ENCODE measurements around the gene LRRC3C. TPM values are rescaled to one million over a fixed set of nuclear protein-coding genes. Genes with fewer than 3 reads are reported as not detected.
A peak's percentile ranks its signal among the peaks of the same experiment; 100 is the strongest.

LRRC3C gene
- total RNA-seq, 1 donor from 2014 or later = not detected

DNA sequence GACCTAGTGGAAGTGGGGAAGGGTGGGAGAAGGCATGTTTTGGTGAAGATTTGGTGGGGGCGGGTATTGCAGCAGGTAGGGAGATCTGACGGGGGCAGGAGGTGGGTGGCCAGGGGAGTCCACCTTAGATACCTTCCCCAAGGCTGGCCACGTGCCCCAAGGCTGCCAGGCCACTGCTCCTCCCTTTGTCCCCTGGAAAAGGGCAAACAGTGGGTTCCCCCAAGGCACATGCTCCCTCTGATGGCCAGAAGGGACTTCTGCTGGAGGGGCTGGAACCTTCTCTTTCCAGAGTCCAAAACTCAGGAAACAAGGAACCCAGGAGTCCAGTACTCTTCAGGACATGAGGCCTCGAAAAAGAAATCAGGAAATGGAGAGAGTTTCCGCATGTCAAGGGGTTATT, 46.9 kb downstream of the LRRC3C start:
- no peak for DNase-seq (ENCODE audit: low read depth)

DNA sequence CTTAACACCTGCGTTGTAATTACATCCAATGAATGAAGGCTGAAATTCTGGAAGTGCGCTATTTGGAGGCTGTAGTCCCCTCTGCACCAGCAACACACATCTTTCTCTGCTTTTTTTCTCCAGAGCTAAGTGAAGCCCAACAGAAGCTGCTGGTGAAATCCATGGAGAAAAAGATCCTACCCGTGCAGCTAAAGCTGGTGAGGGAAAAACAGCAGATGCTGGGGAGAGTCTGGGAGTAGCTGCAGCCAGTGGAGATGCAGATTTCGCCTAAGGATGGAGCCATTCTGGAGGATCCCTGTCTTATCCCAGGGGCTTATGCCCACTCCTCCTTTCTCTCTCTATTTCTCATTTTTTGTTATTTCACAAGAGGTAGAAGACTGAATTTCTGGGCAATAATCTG, 48.3 kb downstream of the LRRC3C start:
- no peak for DNase-seq (ENCODE audit: low read depth)

DNA sequence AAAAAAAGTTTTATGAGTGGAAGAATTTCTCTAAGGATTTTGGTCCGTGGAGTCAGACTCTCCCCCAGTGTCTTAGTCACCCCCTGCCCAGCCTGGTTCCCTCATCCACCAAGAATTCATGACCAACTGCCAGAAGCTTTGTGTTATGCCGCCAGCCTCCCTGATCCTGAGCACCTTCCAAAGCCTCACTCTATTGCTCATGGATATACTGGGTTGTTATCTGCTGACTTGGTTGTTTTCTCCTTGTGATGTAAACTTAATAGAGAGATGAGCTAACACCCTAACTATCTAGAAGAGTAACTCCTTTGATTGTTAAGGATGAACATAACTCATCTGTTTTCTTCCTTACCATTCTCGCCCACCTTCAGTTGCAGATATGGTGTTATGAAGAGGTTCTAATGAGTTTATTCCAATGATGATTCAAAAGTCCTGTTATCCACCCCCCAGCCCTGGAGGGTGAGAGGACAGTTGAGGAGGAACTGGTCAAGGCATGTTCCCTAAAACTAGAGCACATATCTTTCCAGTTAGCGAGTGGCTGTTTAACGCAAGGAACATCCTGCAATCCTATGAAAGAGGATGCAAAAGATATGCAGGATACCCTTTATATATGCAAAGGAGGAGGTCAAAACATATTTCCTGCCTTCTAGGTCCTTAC, 51.6 kb downstream of the LRRC3C start:
- peak; percentile 57 for DNase-seq (ENCODE audit: low read depth)

DNA sequence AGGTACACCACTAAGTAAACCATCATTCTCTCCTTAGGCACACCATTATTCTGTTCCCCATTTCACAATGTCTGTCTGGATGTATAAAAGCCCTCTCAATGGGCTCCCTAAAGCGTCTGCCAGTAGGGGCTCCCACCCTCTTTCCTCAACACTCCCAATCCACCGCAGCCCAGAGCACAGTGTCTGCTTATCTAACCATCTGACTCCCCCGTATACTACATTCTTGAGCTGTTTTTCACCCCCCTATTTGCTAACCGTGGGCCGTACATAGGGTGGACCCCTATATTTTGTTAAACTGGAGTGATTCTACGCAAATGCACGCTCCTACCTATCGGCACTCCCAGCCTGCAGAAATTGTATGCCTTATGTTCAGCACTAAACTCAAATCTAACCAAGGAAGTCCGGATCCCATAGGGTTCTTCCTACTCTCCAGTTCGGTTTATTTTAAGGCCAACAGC, 52.4 kb downstream of the LRRC3C start:
- no peak for DNase-seq (ENCODE audit: low read depth)

DNA sequence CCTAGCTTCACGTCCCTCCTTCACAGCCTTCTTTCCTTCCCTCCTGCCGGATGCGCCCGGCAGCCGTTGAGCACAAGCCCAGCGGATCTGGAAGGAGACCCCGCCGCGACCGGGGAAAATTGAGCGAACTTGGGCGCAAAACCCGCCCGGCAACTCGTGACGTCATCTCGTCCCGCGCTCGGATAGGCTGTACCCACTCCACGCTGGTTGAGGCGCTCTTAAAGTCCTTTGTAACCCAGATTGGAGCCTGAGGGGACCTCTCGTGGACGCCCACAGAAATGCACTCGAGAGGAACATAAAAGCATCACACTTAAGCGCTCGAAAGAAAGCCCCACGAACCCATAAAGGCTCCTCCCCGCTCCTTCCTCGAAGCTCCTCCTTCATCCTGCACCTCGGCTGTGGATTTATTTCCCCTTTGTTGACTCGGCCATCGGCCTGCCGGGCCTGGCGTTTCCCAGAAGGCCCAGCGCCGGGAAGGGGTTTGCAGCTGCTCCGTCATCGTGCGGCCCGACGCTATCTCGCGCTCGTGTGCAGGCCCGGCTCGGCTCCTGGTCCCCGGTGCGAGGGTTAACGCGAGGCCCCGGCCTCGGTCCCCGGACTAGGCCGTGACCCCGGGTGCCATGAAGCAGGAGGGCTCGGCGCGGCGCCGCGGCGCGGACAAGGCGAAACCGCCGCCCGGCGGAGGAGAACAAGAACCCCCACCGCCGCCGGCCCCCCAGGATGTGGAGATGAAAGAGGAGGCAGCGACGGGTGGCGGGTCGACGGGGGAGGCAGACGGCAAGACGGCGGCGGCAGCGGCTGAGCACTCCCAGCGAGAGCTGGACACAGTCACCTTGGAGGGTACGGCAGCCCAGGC, 53.0 kb downstream of the LRRC3C start, which contains the start of gene PSMD3:
PSMD3 (plus strand) TSS at position 457 of the 856 bp plus-strand sequence; CDS start at position 621, 164 bp downstream.
- DNase-seq (ENCODE audit: low read depth) = peak; percentile 100

DNA sequence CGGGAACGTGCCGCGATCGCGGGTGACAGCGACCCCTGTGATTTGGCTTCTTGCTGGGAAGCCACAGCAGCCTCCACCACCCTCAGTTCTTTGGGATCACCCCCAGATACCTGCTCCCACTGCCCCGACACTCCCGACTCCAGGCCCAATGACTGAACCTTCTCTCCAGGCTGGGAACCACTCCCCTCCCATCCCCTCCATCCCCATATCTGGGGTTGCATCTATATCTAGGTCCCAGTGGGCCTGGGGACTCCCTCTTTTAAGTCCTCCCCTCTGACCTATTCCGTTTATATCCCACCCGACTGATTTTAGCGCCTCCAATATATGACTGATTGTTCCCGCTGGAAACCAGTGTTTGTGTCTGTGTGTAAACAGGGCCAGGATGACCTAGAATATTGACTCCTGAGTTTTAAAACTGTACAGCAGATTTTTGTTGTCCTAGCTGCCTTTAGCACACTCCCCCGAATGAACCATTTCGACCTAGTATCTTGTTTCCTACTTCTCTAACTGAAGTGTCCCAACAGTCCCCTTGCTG, 53.7 kb downstream of the LRRC3C start:
- DNase-seq (ENCODE audit: low read depth) = peak; percentile 5

DNA sequence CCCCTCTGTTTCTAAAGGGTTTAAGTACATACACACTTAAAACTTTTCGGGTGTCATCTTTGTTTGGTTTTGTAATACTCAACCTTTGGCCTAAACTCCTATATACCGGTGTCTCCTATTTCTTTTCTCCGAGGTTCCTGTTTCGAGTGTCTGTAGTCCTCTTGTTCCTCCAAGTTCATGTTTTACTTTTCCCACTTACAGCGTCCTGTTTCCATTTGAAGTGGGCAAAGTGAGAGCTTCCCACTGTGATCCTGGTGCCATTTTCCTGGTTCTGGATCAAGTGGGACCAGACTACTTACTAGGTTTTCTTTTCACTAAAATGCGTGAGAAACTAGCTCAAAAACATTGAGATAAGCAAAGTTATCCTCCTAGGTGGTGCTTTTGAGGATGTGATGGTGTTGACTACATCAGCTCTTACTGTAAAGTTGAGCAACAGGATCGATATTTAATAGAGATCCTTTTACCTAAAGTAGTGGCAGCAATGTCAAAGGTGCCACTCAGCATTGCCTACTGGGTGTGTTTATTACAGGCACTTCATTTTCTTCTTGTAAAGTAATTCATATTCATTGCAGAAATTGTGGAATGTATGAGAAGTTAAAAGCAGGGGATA, 54.3 kb downstream of the LRRC3C start:
- no peak for DNase-seq (ENCODE audit: low read depth)

DNA sequence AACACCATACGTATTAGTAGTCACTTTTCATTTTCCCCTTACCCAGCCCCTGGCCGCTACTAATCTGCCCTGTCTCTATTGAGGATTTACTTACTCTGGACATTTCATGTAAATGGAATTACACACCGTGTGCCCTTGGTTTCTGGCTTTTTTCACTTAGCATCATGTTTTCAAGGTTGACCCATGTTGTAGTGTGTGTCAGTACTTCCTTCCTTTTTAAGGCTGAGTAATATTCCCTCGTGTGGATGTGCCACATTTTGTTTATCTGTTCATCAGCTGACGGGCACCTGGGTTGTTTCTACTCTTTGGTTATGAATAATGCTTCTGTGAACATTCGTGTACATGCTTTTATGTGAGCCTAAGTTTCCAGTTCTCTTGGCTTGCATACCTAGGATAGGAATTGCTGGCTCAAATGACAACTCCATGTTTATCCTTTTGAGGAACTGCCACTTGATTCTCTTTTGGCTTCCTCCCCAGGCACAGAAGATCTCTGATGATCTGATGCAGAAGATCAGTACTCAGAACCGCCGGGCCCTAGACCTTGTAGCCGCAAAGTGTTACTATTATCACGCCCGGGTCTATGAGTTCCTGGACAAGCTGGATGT, 60.8 kb downstream of the LRRC3C start:
- no peak for DNase-seq (ENCODE audit: low read depth)

DNA sequence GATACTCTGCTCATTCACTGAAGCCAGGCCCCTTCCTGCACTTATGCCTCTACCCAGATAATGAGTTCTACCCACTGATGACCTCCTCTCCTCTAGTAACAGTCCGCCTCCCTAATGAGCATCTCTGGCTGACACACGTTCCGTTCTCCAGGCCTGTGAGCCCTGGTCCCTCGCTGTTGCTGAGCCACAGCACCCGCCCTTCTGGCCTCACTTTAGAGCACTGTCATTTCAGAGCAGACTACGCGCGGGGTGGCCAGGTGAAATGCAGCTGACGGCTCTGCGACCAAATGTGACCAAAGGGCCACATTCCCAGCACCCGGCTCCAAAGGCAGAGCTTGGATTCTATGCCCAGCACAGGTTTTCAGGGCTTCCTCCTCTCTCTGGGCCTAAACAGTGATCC, 66.9 kb downstream of the LRRC3C start:
- no peak for DNase-seq (ENCODE audit: low read depth)

Other genes starting within 250 kb of the LRRC3C start
- gene PGAP3, start 239.7 kb upstream of the LRRC3C start, total RNA-seq = 17.1 TPM in 2 replicates
- 87.4 and 119 TPM in 2 replicates for gene ERBB2, start 227.7 kb upstream of the LRRC3C start, total RNA-seq
- 47.9 and 55.2 TPM in 2 replicates for gene MIEN1, start 197.2 kb upstream of the LRRC3C start, total RNA-seq
- not detected in 2 replicates for gene GRB7, start 189.8 kb upstream of the LRRC3C start, total RNA-seq
- not detected in 2 replicates for gene IKZF3, start 63.4 kb upstream of the LRRC3C start, total RNA-seq
- gene ZPBP2, start 59.5 kb upstream of the LRRC3C start, total RNA-seq = not detected in 2 replicates
- gene GSDMB, start 9.1 kb upstream of the LRRC3C start, total RNA-seq = 1.1 and 1.8 TPM in 2 replicates
- 34.7 and 37.7 TPM in 2 replicates for gene ORMDL3, start 131 bp upstream of the LRRC3C start, total RNA-seq
- not detected in 2 replicates for gene GSDMA, start 35.3 kb downstream of the LRRC3C start, total RNA-seq
- 171 and 186 TPM in 2 replicates for gene PSMD3, start 53.1 kb downstream of the LRRC3C start, total RNA-seq
- 0.10 and 0.11 TPM in 2 replicates for gene CSF3, start 87.7 kb downstream of the LRRC3C start, total RNA-seq
- 88.7 and 90.0 TPM in 2 replicates for gene MED24, start 126.7 kb downstream of the LRRC3C start, total RNA-seq
- 52.5 and 61.1 TPM in 2 replicates for gene THRA, start 135.2 kb downstream of the LRRC3C start, total RNA-seq
- gene NR1D1, start 172.9 kb downstream of the LRRC3C start, total RNA-seq = 9.5 and 10.8 TPM in 2 replicates
- gene MSL1, start 194.2 kb downstream of the LRRC3C start, total RNA-seq = 104 and 111 TPM in 2 replicates
- gene CASC3, start 212.8 kb downstream of the LRRC3C start, total RNA-seq = 35.0 and 49.0 TPM in 2 replicates
- 1.1 and 1.9 TPM in 2 replicates for gene RAPGEFL1, start 249.7 kb downstream of the LRRC3C start, total RNA-seq